Measurements from ENCODE around the gene ANKRD31. TPM values are rescaled to one million over a fixed set of nuclear protein-coding genes. Genes with fewer than 3 reads are reported as not detected.

ANKRD31 gene
- total RNA-seq, 1 experiment from 2014 or later = 1.5 TPM

DNA sequence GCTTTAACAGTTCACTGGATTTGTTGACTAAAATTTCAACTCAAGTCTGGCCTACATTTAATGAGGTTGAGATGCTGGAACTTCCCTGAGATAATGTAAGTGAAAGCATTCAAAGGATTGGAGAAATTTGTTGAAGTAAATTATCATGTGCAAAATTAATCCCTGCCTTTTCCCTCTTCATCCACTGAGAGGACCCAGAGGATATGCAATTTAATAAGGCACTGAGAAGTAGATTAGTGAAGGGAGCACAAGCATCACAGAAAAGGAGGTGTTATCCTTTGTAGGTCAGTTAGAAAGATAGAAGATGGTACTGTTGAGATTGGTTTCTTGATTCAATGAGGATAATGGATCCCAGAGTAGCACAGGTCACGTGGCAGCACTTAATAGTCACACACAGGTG lies 42.6 kb upstream of the ANKRD31 start:
- no peak for TF ChIP-seq CTCF (IDR thresholded peaks at IDR 0.05; ENCODE audit: unreplicated experiment)
- Mint-ChIP-seq H3K4me3 (ENCODE audit: low read depth, unreplicated experiment) (no peak overlapping the region), H3K4me1 (ENCODE audit: low read depth, unreplicated experiment) (peaks cover 8% of the 10 kb centered on the region), H3K9me3 (ENCODE audit: low read depth, unreplicated experiment) (no peaks in the 10 kb centered on the region), H3K27ac (ENCODE audit: unreplicated experiment) (no peak overlapping the region), H3K27me3 (ENCODE audit: unreplicated experiment) (no peaks in the 10 kb centered on the region), H3K36me3 (ENCODE audit: insufficient read depth, unreplicated experiment) (no peaks in the 10 kb centered on the region)
- intact Hi-C loops (cut with micrococcal nuclease; ENCODE audit: unreplicated experiment) = no loop called here
- no peak for DNase-seq
- BruUV-seq (replicated peaks) = no TSS peak
- CTCF ChIA-PET = interaction anchor here (0.6 kb wide), 1 partner anchor 385 kb away, joined by 3 read pairs; no protein-coding TSS in a partner anchor

DNA sequence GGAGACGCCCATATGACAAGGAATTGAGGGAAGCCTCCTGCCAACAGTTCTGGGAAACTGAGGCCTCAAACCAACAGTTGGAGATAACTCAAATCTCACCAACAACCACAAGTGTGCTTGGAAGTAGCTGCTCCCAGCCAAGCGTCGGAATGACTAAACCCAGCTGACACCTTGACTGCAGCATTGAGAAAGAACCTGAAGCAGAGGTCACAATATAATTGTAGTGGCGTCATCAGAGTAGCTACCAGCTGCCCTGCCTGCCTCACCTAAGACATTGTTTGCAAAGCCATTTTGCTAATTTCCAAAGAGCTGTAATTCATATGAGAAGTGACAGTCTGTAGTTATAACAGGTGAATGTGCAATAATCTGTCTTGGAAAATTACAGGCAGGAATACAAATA lies 40.8 kb upstream of the ANKRD31 start:
- CTCF ChIA-PET = interaction anchor here (0.8 kb wide), 1 partner anchor 59 kb away, joined by 3 read pairs; the partner anchor contains the start of gene HMGCR
- no peaks in the 10 kb centered on the region for H3K9me3 Mint-ChIP-seq (ENCODE audit: low read depth, unreplicated experiment)
- intact Hi-C loops (cut with micrococcal nuclease; ENCODE audit: unreplicated experiment) = no loop called here

DNA sequence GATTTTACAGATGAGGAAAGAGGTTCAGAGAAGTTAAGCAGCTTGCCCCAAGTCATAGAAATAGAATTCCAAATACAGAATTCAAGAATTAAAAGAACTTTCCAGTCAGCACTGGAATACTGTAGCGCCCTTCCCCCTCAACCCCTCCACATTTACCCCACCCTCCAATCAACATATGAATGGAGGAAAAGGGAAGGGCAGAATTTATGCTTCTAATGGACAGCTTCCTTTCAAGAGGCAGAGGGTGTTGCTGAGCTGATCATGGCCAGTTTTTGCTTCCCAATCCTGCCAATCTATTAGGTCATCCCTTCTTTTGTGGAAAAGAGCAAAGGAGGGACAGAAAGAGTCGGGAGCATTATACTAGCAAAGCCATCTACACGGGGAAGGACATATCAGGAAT lies 39.1 kb upstream of the ANKRD31 start:
- H3K9me3 Mint-ChIP-seq (ENCODE audit: low read depth, unreplicated experiment) = no peaks in the 10 kb centered on the region
- no peak overlapping the region for H3K27ac Mint-ChIP-seq (ENCODE audit: unreplicated experiment)
- intact Hi-C loops (cut with micrococcal nuclease; ENCODE audit: unreplicated experiment) = no loop called here
- H3K36me3 Mint-ChIP-seq (ENCODE audit: insufficient read depth, unreplicated experiment) = no peaks in the 10 kb centered on the region
- H3K4me3 Mint-ChIP-seq (ENCODE audit: low read depth, unreplicated experiment) = no peak overlapping the region
- no TSS peak for BruUV-seq (replicated peaks)
- H3K4me1 Mint-ChIP-seq (ENCODE audit: low read depth, unreplicated experiment) = peaks cover 8% of the 10 kb centered on the region
- H3K27me3 Mint-ChIP-seq (ENCODE audit: unreplicated experiment) = no peaks in the 10 kb centered on the region
- DNase-seq = no peak
- TF ChIP-seq CTCF (IDR thresholded peaks at IDR 0.05; ENCODE audit: unreplicated experiment) = no peak
- CTCF ChIA-PET = interaction anchor here (0.5 kb wide), 1 partner anchor 20 kb away, joined by 3 read pairs; no protein-coding TSS in a partner anchor

More for the DNA sequence above, 40.8 kb upstream of the ANKRD31 start:
- no peak overlapping the region for H3K27ac Mint-ChIP-seq (ENCODE audit: unreplicated experiment)
- no peak for TF ChIP-seq CTCF (IDR thresholded peaks at IDR 0.05; ENCODE audit: unreplicated experiment)
- DNase-seq = no peak
- no TSS peak for BruUV-seq (replicated peaks)
- no peaks in the 10 kb centered on the region for H3K27me3 Mint-ChIP-seq (ENCODE audit: unreplicated experiment)
- no peaks in the 10 kb centered on the region for H3K36me3 Mint-ChIP-seq (ENCODE audit: insufficient read depth, unreplicated experiment)
- no peak overlapping the region for H3K4me3 Mint-ChIP-seq (ENCODE audit: low read depth, unreplicated experiment)
- peaks cover 8% of the 10 kb centered on the region for H3K4me1 Mint-ChIP-seq (ENCODE audit: low read depth, unreplicated experiment)

- CTCF ChIA-PET = interaction anchor here (0.5 kb wide), 1 partner anchor 20 kb away, joined by 3 read pairs; no protein-coding TSS in a partner anchor
- H3K9me3 Mint-ChIP-seq (ENCODE audit: low read depth, unreplicated experiment) = no peaks in the 10 kb centered on the region
- no peaks in the 10 kb centered on the region for H3K36me3 Mint-ChIP-seq (ENCODE audit: insufficient read depth, unreplicated experiment)
- BruUV-seq (replicated peaks) = no TSS peak
- H3K27me3 Mint-ChIP-seq (ENCODE audit: unreplicated experiment) = no peaks in the 10 kb centered on the region
- peaks cover 8% of the 10 kb centered on the region for H3K4me1 Mint-ChIP-seq (ENCODE audit: low read depth, unreplicated experiment)
- H3K4me3 Mint-ChIP-seq (ENCODE audit: low read depth, unreplicated experiment) = no peak overlapping the region
- no peak for DNase-seq
- TF ChIP-seq CTCF (IDR thresholded peaks at IDR 0.05; ENCODE audit: unreplicated experiment) = no peak
- intact Hi-C loops (cut with micrococcal nuclease; ENCODE audit: unreplicated experiment) = no loop called here
- H3K27ac Mint-ChIP-seq (ENCODE audit: unreplicated experiment) = no peak overlapping the region
Observed at GRCh38 chr5:75275147-75275546, 38.5 kb upstream of the ANKRD31 start.

Data from Calu3 (cell line).